ENCODE measurements around the gene CELF1. TPM values are rescaled to one million over a fixed set of nuclear protein-coding genes. Genes with fewer than 3 reads are reported as not detected.

The CELF1 gene
- total and polyA plus RNA-seq, 2 experiments from 2014 or later = 124 to 233 TPM

GRCh38 chr11:47436726-47437125, 116.2 kb downstream of the CELF1 start:
- Histone ChIP-seq H3K36me3 (ENCODE audit: insufficient read depth) (no peaks in the 10 kb centered on the region), H3K4me1 (ENCODE audit: insufficient read depth) (no peaks in the 10 kb centered on the region), H3K9me2 (ENCODE audit: insufficient read depth) (no peaks in the 10 kb centered on the region), H3K79me2 (replicated peaks; ENCODE audit: insufficient read depth) (no peaks in the 10 kb centered on the region), H3K4me3 (no peak overlapping the region), H4K20me1 (replicated peaks; ENCODE audit: insufficient read depth) (no peaks in the 10 kb centered on the region), H3F3A (replicated peaks; ENCODE audit: low read depth) (no peaks in the 10 kb centered on the region), H3K27ac (ENCODE audit: low read depth) (no peak overlapping the region), H3K4me2 (no peak overlapping the region), H3K27me3 (ENCODE audit: insufficient read depth) (no peaks in the 10 kb centered on the region), H2AFZ (no peak overlapping the region)
- peaks cover 2% of the 10 kb centered on the region for H3K27me3 Mint-ChIP-seq (ENCODE audit: insufficient read depth, low read depth, poor library complexity)
- no peak for ATAC-seq
- H3K4me3 Mint-ChIP-seq = no peak overlapping the region
- TF ChIP-seq STAT1 (IDR thresholded peaks at IDR 0.05; ENCODE audit: unreplicated experiment) = no peak
- TF ChIP-seq, protein P1, sequence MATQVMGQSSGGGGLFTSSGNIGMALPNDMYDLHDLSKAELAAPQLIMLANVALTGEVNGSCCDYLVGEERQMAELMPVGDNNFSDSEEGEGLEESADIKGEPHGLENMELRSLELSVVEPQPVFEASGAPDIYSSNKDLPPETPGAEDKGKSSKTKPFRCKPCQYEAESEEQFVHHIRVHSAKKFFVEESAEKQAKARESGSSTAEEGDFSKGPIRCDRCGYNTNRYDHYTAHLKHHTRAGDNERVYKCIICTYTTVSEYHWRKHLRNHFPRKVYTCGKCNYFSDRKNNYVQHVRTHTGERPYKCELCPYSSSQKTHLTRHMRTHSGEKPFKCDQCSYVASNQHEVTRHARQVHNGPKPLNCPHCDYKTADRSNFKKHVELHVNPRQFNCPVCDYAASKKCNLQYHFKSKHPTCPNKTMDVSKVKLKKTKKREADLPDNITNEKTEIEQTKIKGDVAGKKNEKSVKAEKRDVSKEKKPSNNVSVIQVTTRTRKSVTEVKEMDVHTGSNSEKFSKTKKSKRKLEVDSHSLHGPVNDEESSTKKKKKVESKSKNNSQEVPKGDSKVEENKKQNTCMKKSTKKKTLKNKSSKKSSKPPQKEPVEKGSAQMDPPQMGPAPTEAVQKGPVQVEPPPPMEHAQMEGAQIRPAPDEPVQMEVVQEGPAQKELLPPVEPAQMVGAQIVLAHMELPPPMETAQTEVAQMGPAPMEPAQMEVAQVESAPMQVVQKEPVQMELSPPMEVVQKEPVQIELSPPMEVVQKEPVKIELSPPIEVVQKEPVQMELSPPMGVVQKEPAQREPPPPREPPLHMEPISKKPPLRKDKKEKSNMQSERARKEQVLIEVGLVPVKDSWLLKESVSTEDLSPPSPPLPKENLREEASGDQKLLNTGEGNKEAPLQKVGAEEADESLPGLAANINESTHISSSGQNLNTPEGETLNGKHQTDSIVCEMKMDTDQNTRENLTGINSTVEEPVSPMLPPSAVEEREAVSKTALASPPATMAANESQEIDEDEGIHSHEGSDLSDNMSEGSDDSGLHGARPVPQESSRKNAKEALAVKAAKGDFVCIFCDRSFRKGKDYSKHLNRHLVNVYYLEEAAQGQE (IDR thresholded peaks at IDR 0.05; ENCODE audit: unreplicated experiment) = no peak
- H3K27ac Mint-ChIP-seq = no peak overlapping the region
- DNase-seq (ENCODE audit: low spot score) = no peak
- H3K9me3 Mint-ChIP-seq = no peaks in the 10 kb centered on the region; the same call in 2 of the 3 replicates
- no peaks in the 10 kb centered on the region for H3K36me3 Mint-ChIP-seq (ENCODE audit: low read depth)
- no peaks in the 10 kb centered on the region for H3K4me1 Mint-ChIP-seq

GRCh38 chr11:47435687-47436086, 117.2 kb downstream of the CELF1 start:
- H3F3A ChIP-seq (replicated peaks; ENCODE audit: low read depth) = no peaks in the 10 kb centered on the region
- H3K27me3 Mint-ChIP-seq (ENCODE audit: insufficient read depth, low read depth, poor library complexity) = peaks cover 2% of the 10 kb centered on the region
- H3K4me3 ChIP-seq = no peak overlapping the region
- H4K20me1 ChIP-seq (replicated peaks; ENCODE audit: insufficient read depth) = no peaks in the 10 kb centered on the region
- no peaks in the 10 kb centered on the region for H3K36me3 Mint-ChIP-seq (ENCODE audit: low read depth)
- H3K4me2 ChIP-seq = no peak overlapping the region
- TF ChIP-seq ZNF331 (CRISPR knock-in tag; IDR thresholded peaks at IDR 0.05; ENCODE audit: low read depth) (no peak), NANOG (IDR thresholded peaks at IDR 0.05; ENCODE audit: borderline replicate concordance) (no peak), ZNF114 (CRISPR knock-in tag; IDR thresholded peaks at IDR 0.05) (no peak), EZH2phosphoT487 (IDR thresholded peaks at IDR 0.05; ENCODE audit: unreplicated experiment) (no peak), CTCF (conservative IDR thresholded peaks at IDR 0.05; ENCODE audit: low read depth in 2 of 2) (no peak)
- no peaks in the 10 kb centered on the region for H3K4me1 ChIP-seq (ENCODE audit: insufficient read depth)
- no peaks in the 10 kb centered on the region; the same call in 2 of the 3 replicates for H3K9me3 Mint-ChIP-seq
- no peaks in the 10 kb centered on the region for H3K79me2 ChIP-seq (replicated peaks; ENCODE audit: insufficient read depth)
- H3K27ac Mint-ChIP-seq = no peak overlapping the region
- ATAC-seq = no peak
- H3K4me1 Mint-ChIP-seq = no peaks in the 10 kb centered on the region
- no peaks in the 10 kb centered on the region for H3K9me2 ChIP-seq (ENCODE audit: insufficient read depth)
- no peak overlapping the region for H3K27ac ChIP-seq (ENCODE audit: low read depth)
- no peak overlapping the region for H2AFZ ChIP-seq
- DNase-seq (ENCODE audit: low spot score) = no peak
- H3K27me3 ChIP-seq (ENCODE audit: insufficient read depth) = no peaks in the 10 kb centered on the region
- H3K36me3 ChIP-seq (ENCODE audit: insufficient read depth) = no peaks in the 10 kb centered on the region
- no peak overlapping the region for H3K4me3 Mint-ChIP-seq

Measured in GM23338 (cell line).